NT2/D1 (cell line): ENCODE results near the gene PARD6B.
"Not testable (repeated sequence)": the region's sequence is repeated elsewhere in the genome, so short reads cannot be mapped to it uniquely, and the experiment has no call there.

Source experiments
- YY1 ChIP-seq: IDR thresholded peaks from 2 replicates; pipeline ENCODE4 v1.6.1; 2011; ENCODE audit not compliant: insufficient read length, insufficient read depth
- ZNF274 ChIP-seq: IDR thresholded peaks from 2 replicates; pipeline ENCODE4 v1.6.1; 2011; ENCODE audit warnings: mild to moderate bottlenecking, low read depth, low read length

DNA sequence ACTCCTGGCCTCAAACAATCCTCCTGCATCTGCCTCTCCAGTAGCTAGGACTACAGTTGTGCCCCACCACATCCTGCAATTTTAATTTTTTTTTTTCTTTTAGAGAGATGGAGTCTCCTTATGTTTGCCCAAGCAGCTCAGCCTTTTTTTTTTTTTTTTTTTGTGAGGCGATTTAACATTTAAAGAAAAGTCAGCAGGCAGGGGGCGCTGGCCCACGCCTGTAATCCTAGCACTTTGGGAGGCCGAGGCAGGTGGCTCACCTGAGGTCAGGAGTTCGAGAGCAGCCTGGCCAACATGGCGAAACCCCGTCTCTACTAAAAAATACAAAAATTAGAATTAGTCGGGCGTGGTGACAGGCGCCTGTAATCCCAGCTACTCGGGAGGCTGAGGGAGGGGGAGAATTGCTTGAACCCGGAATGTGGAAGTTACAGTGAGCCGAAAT is 62.2 kb downstream of the PARD6B start:
- not testable (repeated sequence) for TF ChIP-seq YY1, ZNF274
